ENCODE data around the gene SELENOT.

SELENOT gene

DNA sequence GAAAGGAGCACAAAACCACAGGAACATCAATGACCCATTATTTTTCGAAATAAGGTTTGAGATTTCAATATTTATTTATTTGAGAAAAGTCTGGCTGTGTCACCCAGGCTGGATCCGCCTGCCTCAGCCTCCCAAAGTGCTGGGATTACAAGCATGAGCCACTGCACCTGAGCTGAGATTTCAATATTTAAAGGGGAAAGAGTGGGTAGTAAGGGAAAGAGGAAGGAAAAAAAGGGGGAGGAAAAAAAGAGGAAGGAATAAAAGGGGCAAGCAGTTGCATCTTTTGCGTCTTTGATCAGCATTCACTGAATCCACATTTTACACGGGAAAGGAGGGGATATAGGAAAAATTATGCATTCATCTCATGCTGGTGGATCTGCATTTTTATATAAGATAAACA is 53.2 kb downstream of the SELENOT start:
- no peaks in the 10 kb centered on the region for H3K27me3 ChIP-seq (replicated peaks; ENCODE audit: insufficient read depth, low read length)
- no peak for DNase-seq
- H3K36me3 ChIP-seq (replicated peaks; ENCODE audit: insufficient read depth, low read length): no peaks in the 10 kb centered on the region
- H3F3A ChIP-seq (ENCODE audit: insufficient read depth, low read length): no peaks in the 10 kb centered on the region
- no peaks in the 10 kb centered on the region for H3K9me2 ChIP-seq (replicated peaks; ENCODE audit: insufficient read depth, low read length)
- H3K9ac ChIP-seq (ENCODE audit: low read length): no peak overlapping the region
- no peaks in the 10 kb centered on the region for H4K20me1 ChIP-seq (ENCODE audit: insufficient read depth, low read length)
- TF ChIP-seq EZH2 (optimal IDR thresholded peaks at IDR 0.05; ENCODE audit: low read depth, low read length) (no peak), EZH2phosphoT487 (IDR thresholded peaks at IDR 0.05; ENCODE audit: low read length) (no peak)
- TF ChIP-seq, protein P1, sequence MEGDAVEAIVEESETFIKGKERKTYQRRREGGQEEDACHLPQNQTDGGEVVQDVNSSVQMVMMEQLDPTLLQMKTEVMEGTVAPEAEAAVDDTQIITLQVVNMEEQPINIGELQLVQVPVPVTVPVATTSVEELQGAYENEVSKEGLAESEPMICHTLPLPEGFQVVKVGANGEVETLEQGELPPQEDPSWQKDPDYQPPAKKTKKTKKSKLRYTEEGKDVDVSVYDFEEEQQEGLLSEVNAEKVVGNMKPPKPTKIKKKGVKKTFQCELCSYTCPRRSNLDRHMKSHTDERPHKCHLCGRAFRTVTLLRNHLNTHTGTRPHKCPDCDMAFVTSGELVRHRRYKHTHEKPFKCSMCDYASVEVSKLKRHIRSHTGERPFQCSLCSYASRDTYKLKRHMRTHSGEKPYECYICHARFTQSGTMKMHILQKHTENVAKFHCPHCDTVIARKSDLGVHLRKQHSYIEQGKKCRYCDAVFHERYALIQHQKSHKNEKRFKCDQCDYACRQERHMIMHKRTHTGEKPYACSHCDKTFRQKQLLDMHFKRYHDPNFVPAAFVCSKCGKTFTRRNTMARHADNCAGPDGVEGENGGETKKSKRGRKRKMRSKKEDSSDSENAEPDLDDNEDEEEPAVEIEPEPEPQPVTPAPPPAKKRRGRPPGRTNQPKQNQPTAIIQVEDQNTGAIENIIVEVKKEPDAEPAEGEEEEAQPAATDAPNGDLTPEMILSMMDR (IDR thresholded peaks at IDR 0.05; ENCODE audit: low read length): no peak
- H3K9me3 ChIP-seq (replicated peaks; ENCODE audit: insufficient read depth, low read length): no peaks in the 10 kb centered on the region
- H3K79me2 ChIP-seq (ENCODE audit: low read length): no peaks in the 10 kb centered on the region
- no peaks in the 10 kb centered on the region for H3K4me1 ChIP-seq (ENCODE audit: low read length)
- H2AFZ ChIP-seq (ENCODE audit: low read length): no peak overlapping the region
- no peak overlapping the region for H3K27ac ChIP-seq (ENCODE audit: low read length)
- H3K4me2 ChIP-seq (ENCODE audit: low read depth, low read length): no peak overlapping the region
- H3K4me3 ChIP-seq (ENCODE audit: low read length): no peak overlapping the region

DNA sequence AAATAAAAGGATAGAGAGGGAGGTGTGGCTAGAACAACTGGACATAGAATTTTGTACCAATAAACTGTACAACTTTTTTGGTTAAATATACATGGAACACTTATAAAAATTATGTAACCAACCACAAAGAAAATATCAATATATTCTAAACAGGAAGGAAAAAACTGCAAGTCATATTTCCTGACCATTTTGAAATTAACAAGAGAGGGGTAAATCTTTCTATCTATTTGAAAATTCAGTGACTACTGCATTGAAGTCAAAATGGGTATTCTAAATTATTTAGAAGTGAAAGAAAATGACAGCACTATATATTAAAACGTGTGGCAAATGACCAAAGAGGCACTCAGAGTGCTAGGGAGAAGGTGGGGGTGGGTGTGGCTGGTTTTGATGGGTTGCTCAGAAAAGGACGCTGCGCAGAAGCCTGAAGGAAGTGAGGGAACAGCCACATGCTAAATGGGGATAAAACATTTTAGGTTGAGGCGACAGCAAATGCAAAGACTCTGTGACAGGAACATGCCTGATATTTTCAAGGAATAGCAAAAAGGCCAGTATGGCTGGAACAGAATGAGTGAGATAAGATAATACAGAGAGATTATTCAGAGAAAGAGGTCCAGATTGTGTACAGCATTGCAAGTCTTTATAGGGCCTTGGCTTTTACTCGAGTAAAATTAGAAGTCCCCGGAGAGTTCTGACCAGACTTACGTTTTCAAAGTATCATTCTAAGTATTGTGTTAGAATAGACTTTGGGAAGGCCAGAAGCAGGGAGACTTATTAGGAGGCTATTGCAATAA is 59.5 kb downstream of the SELENOT start:
- Histone ChIP-seq H3F3A (ENCODE audit: insufficient read depth, low read length) (no peaks in the 10 kb centered on the region), H3K27ac (ENCODE audit: low read length) (no peak overlapping the region), H3K9me3 (replicated peaks; ENCODE audit: insufficient read depth, low read length) (no peaks in the 10 kb centered on the region), H3K36me3 (replicated peaks; ENCODE audit: insufficient read depth, low read length) (no peaks in the 10 kb centered on the region), H4K20me1 (ENCODE audit: insufficient read depth, low read length) (no peaks in the 10 kb centered on the region), H3K27me3 (replicated peaks; ENCODE audit: insufficient read depth, low read length) (no peaks in the 10 kb centered on the region), H3K4me2 (ENCODE audit: low read depth, low read length) (no peak overlapping the region), H2AFZ (ENCODE audit: low read length) (no peak overlapping the region), H3K9me2 (replicated peaks; ENCODE audit: insufficient read depth, low read length) (no peaks in the 10 kb centered on the region), H3K4me3 (ENCODE audit: low read length) (no peak overlapping the region), H3K9ac (ENCODE audit: low read length) (no peak overlapping the region), H3K79me2 (ENCODE audit: low read length) (no peaks in the 10 kb centered on the region), H3K4me1 (ENCODE audit: low read length) (no peaks in the 10 kb centered on the region)
- TF ChIP-seq EZH2 (optimal IDR thresholded peaks at IDR 0.05; ENCODE audit: low read depth, low read length): no peak
- TF ChIP-seq, protein P1 (IDR thresholded peaks at IDR 0.05; ENCODE audit: low read length): no peak
- TF ChIP-seq EZH2phosphoT487 (IDR thresholded peaks at IDR 0.05; ENCODE audit: low read length): no peak
- no peak for DNase-seq

DNA sequence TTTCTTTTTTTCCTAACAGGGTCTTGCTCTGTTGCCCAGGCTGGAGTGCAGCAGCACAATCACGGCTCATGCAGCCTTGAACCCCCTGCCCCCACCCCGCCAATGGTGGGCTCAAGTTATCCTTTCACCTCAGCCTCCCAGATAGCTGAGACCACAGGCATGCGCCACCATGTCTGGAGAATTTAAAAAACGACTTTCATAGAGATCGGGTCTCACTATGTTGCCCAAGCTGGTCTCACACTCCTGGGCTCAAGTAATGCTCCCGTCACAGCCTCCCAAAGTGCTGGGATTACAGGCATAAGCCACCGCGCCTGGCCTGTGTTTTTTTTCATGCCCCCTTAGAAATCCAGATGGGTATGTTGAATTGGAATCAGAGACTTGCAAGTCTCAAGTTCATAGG is 60.3 kb downstream of the SELENOT start:
- H3K9me3 ChIP-seq (replicated peaks; ENCODE audit: insufficient read depth, low read length): no peaks in the 10 kb centered on the region
- no peaks in the 10 kb centered on the region for H3K79me2 ChIP-seq (ENCODE audit: low read length)
- no peak overlapping the region for H3K9ac ChIP-seq (ENCODE audit: low read length)
- no peaks in the 10 kb centered on the region for H3F3A ChIP-seq (ENCODE audit: insufficient read depth, low read length)
- H3K4me2 ChIP-seq (ENCODE audit: low read depth, low read length): no peak overlapping the region
- H3K27me3 ChIP-seq (replicated peaks; ENCODE audit: insufficient read depth, low read length): no peaks in the 10 kb centered on the region
- H3K27ac ChIP-seq (ENCODE audit: low read length): no peak overlapping the region
- H3K4me1 ChIP-seq (ENCODE audit: low read length): no peaks in the 10 kb centered on the region
- no peak overlapping the region for H2AFZ ChIP-seq (ENCODE audit: low read length)
- no peaks in the 10 kb centered on the region for H3K9me2 ChIP-seq (replicated peaks; ENCODE audit: insufficient read depth, low read length)
- no peak for DNase-seq
- no peak overlapping the region for H3K4me3 ChIP-seq (ENCODE audit: low read length)
- H4K20me1 ChIP-seq (ENCODE audit: insufficient read depth, low read length): no peaks in the 10 kb centered on the region
- no peaks in the 10 kb centered on the region for H3K36me3 ChIP-seq (replicated peaks; ENCODE audit: insufficient read depth, low read length)
- TF ChIP-seq, protein P1 (IDR thresholded peaks at IDR 0.05; ENCODE audit: low read length): no peak
- TF ChIP-seq EZH2 (optimal IDR thresholded peaks at IDR 0.05; ENCODE audit: low read depth, low read length) (no peak), EZH2phosphoT487 (IDR thresholded peaks at IDR 0.05; ENCODE audit: low read length) (no peak)
